DOHH2 (cell line): ENCODE measurements around the gene SIGLEC12.

ENCODE experiments used
- H3F3A ChIP-seq: fragments of 200-600 bp; sonication (generic), shearing (Covaris generic); 2 replicates; pipeline ENCODE4 v1.6.0; 2016; ENCODE audit warnings: antibody characterized with exemption, mild to moderate bottlenecking; ENCODE audit not compliant: control insufficient read depth, insufficient read depth
- H3K27ac ChIP-seq: fragments of 200-600 bp; sonication (generic); 2 replicates; pipeline ENCODE4 v1.5.1; 2014; ENCODE audit warnings: low read depth, mild to moderate bottlenecking, low read length, moderate library complexity
- H3K27me3 ChIP-seq: fragments of 200-600 bp; sonication (generic); 2 replicates; pipeline ENCODE4 v1.6.1; 2014; ENCODE audit warnings: mild to moderate bottlenecking, low read length, mixed read lengths; ENCODE audit not compliant: control insufficient read depth
- H3K36me3 ChIP-seq: fragments of 200-600 bp; sonication (generic); 2 replicates; pipeline ENCODE4 v1.6.1; 2014; ENCODE audit warnings: mild to moderate bottlenecking, low read length, moderate library complexity, mixed read lengths; ENCODE audit not compliant: control insufficient read depth
- H3K4me1 ChIP-seq: fragments of 200-600 bp; sonication (generic); 2 replicates; pipeline ENCODE4 v1.6.1; 2014; ENCODE audit warnings: mild to moderate bottlenecking, low read length, mixed read lengths; ENCODE audit not compliant: control insufficient read depth
- H3K4me2 ChIP-seq: fragments of 200-600 bp; sonication (generic); 2 replicates; pipeline ENCODE4 v1.6.0; 2014; ENCODE audit warnings: mild to moderate bottlenecking, low read length, moderate library complexity
- H3K4me3 ChIP-seq: fragments of 200-600 bp; sonication (generic); 2 replicates; pipeline ENCODE4 v1.5.1; 2014; ENCODE audit warnings: mild to moderate bottlenecking, low read length, mixed read lengths
- H3K79me2 ChIP-seq: fragments of 200-600 bp; sonication (generic); 2 replicates; pipeline ENCODE4 v1.6.1; 2014; ENCODE audit warnings: mild to moderate bottlenecking, low read length, mixed read lengths; ENCODE audit not compliant: control insufficient read depth
- H3K9me2 ChIP-seq: fragments of 200-600 bp; sonication (generic); replicated peaks from 2 replicates; pipeline ENCODE4 v1.6.1; 2014; ENCODE audit warnings: mild to moderate bottlenecking, low read length, mixed read lengths; ENCODE audit not compliant: control insufficient read depth
- H3K9me3 ChIP-seq: fragments of 200-600 bp; sonication (generic); 2 replicates; pipeline ENCODE4 v1.6.1; 2014; ENCODE audit warnings: antibody characterized with exemption, low read length, mixed read lengths; ENCODE audit not compliant: control insufficient read depth, insufficient read depth
- H4K20me1 ChIP-seq: fragments of 200-600 bp; sonication (generic); 2 replicates; pipeline ENCODE4 v1.6.0; 2014; ENCODE audit warnings: low read depth, mild to moderate bottlenecking, antibody characterized with exemption, low read length, moderate library complexity; ENCODE audit not compliant: control insufficient read depth, insufficient read depth
- CTCF ChIP-seq: fragments of 200-600 bp; sonication (generic); IDR thresholded peaks from one replicate; pipeline ENCODE4 v1.5.1; 2014; ENCODE audit warnings: antibody characterized with exemption, mild to moderate bottlenecking, low read depth, low read length; ENCODE audit not compliant: poor library complexity, severe bottlenecking
- EZH2phosphoT487 ChIP-seq: fragments of 200-600 bp; sonication (generic); IDR thresholded peaks from 2 replicates; pipeline ENCODE4 v1.6.1; 2017; ENCODE audit warnings: borderline replicate concordance, mild to moderate bottlenecking, antibody characterized with exemption, low read length, moderate library complexity, mixed read lengths

The SIGLEC12 gene

GRCh38 chr19:51491586-51491985, 10.0 kb downstream of the SIGLEC12 start:
- H3K4me3 ChIP-seq: no peak overlapping the region
- no peaks in the 10 kb centered on the region for H4K20me1 ChIP-seq
- TF ChIP-seq EZH2phosphoT487: no peak
- TF ChIP-seq CTCF: no peak
- H3K9me2 ChIP-seq: no peaks in the 10 kb centered on the region
- H3K9me3 ChIP-seq: no peaks in the 10 kb centered on the region
- H3K27me3 ChIP-seq: no peaks in the 10 kb centered on the region
- no peaks in the 10 kb centered on the region for H3K4me1 ChIP-seq
- H3K79me2 ChIP-seq: no peaks in the 10 kb centered on the region
- H3K27ac ChIP-seq: no peak overlapping the region
- H3K4me2 ChIP-seq: no peak overlapping the region
- H3F3A ChIP-seq: no peaks in the 10 kb centered on the region
- no peaks in the 10 kb centered on the region for H3K36me3 ChIP-seq

GRCh38 chr19:51490676-51491075, 10.9 kb downstream of the SIGLEC12 start:
- H3K4me3 ChIP-seq: no peak overlapping the region
- H3K27me3 ChIP-seq: no peaks in the 10 kb centered on the region
- TF ChIP-seq CTCF (no peak), EZH2phosphoT487 (no peak)
- H3K4me1 ChIP-seq: no peaks in the 10 kb centered on the region
- no peaks in the 10 kb centered on the region for H3K36me3 ChIP-seq
- H3K9me3 ChIP-seq: no peaks in the 10 kb centered on the region
- H4K20me1 ChIP-seq: no peaks in the 10 kb centered on the region
- H3K79me2 ChIP-seq: no peaks in the 10 kb centered on the region
- no peaks in the 10 kb centered on the region for H3K9me2 ChIP-seq
- no peak overlapping the region for H3K27ac ChIP-seq
- H3F3A ChIP-seq: no peaks in the 10 kb centered on the region
- H3K4me2 ChIP-seq: no peak overlapping the region

GRCh38 chr19:51489113-51489512, 12.5 kb downstream of the SIGLEC12 start:
- Histone ChIP-seq H3K9me3 (no peaks in the 10 kb centered on the region), H3K9me2 (no peaks in the 10 kb centered on the region), H3K79me2 (no peaks in the 10 kb centered on the region), H3K4me2 (no peak overlapping the region), H3K36me3 (no peaks in the 10 kb centered on the region), H3K27me3 (no peaks in the 10 kb centered on the region), H3F3A (no peaks in the 10 kb centered on the region), H3K27ac (no peak overlapping the region), H4K20me1 (no peaks in the 10 kb centered on the region), H3K4me1 (no peaks in the 10 kb centered on the region), H3K4me3 (no peak overlapping the region)
- TF ChIP-seq CTCF (no peak), EZH2phosphoT487 (no peak)

GRCh38 chr19:51488491-51488890, 13.1 kb downstream of the SIGLEC12 start:
- Histone ChIP-seq H4K20me1 (no peaks in the 10 kb centered on the region), H3K4me1 (no peaks in the 10 kb centered on the region), H3K4me3 (no peak overlapping the region), H3K27me3 (no peaks in the 10 kb centered on the region), H3K79me2 (no peaks in the 10 kb centered on the region), H3F3A (no peaks in the 10 kb centered on the region), H3K9me2 (no peaks in the 10 kb centered on the region), H3K4me2 (no peak overlapping the region), H3K27ac (no peak overlapping the region), H3K36me3 (no peaks in the 10 kb centered on the region), H3K9me3 (no peaks in the 10 kb centered on the region)
- TF ChIP-seq EZH2phosphoT487 (no peak), CTCF (no peak)
